GM21423 (cell line): ENCODE measurements around the gene KLF15.

ENCODE experiments used
- ATAC-seq: cut with Tn5 transposase; IDR thresholded peaks from one replicate; pipeline ENCODE4 v1.9.1; 2021; ENCODE audit warnings: mild to moderate bottlenecking, moderate library complexity; ENCODE audit not compliant: unreplicated experiment

Gene KLF15

GRCh38 chr3:126326629-126327028 lies 30.6 kb downstream of the KLF15 start:
- no peak for ATAC-seq

- no peak for ATAC-seq
These were observed 34.8 kb downstream of the KLF15 start for GRCh38 chr3:126322181-126322967.

DNA sequence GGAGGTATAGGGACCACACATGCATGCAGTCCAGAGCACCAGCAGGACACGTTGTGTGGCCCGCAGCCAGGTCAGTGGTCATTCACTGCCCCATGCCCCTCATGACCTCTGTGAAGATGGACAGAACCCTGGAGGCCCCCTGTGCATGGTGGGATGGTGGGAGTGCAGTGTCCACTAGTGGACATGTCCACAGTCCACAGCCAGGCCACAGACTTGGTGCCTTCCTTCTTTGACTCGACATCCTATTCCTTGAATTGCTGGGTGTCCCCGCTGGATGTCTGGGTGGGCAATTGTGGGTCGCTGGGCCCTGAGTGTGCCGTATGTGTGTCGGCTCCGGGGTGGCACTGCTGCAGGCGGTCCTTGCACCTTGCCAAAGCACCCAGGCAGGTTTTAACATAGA lies 35.7 kb downstream of the KLF15 start:
- no peak for ATAC-seq

GRCh38 chr3:126320517-126321293 lies 36.5 kb downstream of the KLF15 start:
- ATAC-seq = no peak

GRCh38 chr3:126319701-126320295 lies 37.4 kb downstream of the KLF15 start:
- no peak for ATAC-seq

DNA sequence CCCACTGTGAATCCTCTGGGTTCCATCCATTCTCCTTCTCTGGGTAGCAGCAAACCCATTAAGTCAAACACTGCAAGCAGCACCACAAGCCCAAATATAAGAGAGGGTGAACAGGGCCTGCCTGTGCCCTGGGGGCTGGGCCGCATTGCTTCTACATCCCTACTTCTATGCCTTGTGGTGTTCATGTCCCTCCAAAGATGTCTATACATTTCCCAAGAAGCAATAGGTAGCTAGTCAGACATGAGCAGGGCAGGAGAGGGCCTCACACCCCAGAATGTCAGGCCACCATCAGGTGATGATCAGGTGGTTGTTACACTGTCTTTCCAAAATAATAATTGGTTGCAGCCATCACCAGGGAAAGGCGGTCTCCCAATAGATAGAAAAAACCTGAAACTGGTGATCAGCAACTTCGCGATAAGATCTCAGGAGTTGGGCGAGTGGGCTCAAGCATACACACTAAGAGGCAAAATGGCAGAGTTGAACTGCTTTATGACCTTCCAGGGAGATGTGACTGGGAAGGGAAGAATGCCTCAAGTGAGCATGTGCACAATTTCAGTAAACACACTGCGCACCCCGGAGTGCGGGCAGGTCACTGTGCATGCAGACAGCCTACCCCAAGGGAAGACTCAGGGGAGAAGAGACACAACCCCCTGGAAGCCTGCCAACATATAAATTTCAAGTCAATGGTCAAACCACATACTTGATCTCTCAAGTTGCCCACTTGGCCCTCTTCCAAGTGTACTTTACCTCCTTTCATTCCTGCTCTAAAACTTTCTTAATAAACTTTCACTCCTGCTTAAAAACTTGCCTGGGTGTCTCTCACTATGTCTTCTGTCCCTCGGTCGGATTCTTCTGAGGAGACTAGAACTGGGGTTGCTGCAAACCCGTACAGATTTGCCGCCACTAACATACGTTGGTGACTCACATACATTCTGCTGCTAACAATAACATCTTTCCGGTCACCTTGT lies 39.9 kb downstream of the KLF15 start:
- ATAC-seq = no peak

DNA sequence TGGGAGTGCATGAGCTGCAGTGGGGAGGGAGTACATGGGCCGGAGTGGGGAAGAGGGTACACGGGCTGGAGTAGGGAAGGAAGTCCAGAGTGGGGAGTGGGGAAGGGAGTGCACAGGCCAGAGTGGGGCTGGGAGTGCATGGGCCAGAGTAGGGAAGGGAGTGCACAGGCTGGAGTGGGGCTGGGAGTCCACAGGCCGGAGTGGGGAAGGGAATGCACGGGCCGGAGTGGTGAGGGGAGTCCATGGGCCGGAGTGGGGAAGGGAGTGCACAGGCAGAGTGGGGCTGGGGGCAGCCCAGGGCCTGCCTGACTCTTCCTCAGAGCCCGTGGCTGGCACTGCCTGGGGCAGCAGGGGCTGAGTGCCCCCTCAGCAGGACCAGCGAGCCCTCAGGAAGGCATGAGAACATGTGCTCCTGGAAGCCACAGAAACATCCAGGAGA lies 40.7 kb downstream of the KLF15 start:
- no peak for ATAC-seq

DNA sequence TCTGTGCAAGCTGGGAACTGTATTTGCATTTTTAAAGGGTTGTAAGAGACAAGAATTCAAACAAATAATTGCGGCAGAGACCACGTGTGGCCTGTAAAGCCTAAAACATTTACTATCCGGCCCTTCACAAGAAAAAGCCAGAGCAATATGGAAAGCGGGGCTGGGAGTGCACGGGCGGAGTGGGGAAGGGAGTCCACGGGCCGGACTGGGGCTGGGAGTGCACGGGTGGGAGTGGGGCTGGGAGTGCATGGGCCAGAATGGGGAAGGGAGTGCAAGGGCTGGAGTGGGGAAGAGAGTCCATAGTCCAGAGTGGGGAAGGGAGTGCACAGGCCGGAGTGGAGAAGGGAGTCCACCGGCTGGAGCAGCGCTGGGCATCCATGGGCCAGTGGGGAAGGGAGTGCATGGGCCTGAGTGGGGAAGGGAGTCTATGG lies 41.2 kb downstream of the KLF15 start:
- ATAC-seq = no peak

GRCh38 chr3:126314790-126315658 lies 42.2 kb downstream of the KLF15 start:
- no peak for ATAC-seq

GRCh38 chr3:126314305-126314789 lies 42.9 kb downstream of the KLF15 start:
- no peak for ATAC-seq

DNA sequence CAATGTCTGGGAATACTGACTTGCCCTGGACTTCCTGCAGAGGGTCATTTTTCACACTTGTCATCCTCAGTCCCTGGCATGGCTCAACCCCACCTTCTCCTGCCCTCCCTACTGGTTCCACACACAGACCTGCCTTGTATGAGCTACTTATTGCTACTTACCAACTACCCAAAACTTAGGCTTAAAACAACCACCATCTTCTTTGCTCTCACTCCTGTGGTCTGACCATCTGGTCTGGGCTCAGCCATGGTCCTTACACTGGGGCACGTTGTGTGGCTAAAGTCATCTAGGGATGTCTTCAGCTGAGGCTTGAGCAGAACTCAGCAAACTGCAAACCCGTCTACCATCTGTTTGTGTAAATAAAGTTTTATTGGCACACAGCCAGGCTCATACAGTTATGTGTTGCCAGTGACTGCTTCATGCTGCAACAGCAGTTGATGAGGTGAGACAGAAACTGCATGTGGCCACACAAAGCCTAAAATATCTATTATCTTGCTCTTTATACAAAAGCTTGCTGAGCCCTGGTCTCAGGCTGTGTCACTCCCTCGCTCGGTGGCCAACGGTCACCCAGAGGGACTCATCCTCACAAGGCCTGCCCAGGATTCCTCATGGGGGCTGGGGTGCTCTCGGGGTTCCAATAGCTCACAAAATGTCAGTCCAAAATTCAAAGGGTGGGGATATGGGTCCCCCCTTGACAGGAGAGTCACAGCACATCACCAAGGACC lies 43.5 kb downstream of the KLF15 start:
- no peak for ATAC-seq

DNA sequence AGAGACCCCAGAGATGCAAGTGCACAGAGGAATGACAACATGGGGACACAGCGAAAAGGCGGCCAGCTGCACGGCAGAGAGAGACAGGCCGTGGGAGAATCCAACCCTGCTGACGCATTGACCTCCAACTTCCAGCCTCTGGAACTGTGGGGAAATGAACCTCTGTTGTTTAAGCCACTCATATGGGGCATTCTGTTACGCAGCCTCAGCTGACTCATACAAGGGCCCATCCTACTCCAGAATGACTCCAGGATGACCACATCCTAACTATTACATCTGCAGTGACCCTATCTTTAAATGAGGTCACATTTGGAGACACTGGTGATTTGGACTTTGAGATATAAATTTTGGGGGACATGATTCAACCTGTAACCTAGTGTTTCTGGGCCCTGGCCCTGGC lies 44.0 kb downstream of the KLF15 start:
- ATAC-seq = no peak

DNA sequence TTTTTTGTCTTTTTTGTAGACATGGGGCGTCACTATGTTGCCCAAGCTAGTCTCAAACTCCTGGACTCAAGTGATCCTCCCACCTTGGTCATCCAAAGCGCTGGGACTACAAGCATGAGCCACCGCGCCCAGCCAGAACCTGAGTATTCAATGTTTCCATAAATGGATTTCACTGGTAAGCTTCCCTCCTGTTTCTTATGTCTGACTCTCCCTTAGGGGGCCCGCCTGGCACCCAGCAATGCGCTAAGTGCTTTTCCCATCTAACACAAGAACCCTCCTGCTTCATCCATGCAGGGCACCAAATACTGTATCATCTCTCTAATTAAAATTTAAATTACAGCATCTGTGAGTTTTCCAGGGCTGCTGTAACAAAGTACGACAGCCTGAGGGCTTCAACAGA lies 44.9 kb downstream of the KLF15 start:
- ATAC-seq = no peak

DNA sequence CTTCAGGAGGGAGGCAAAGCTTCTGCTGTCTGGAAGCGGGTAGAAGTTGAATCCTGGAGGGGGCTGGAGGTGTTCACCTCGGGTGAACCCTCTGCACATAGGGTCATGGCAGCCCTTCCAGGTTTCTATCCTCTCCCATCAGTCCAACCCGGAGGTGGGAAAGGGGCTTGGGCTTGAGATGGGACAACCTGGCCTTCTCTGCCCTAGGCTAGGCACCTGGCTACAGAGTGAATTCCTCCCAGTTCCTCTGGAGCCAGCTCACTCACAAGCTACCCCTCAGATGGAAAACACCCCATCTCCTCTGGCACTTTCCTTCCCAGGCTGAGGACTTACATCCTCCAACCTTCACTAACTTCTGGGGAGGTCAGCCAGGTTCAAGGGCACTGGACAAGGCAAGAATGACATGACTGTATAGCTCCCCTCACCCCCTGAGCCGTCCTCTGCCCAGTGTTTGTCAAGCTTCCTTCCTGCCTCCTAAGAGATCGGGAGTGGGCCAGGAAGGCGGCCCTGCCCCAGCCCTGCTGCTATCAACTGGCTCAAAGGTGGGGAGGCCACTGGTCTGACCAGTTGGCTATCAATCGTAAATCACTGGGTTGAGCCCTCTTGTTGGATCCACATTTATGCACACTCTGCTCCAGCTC lies 45.8 kb downstream of the KLF15 start:
- no peak for ATAC-seq

DNA sequence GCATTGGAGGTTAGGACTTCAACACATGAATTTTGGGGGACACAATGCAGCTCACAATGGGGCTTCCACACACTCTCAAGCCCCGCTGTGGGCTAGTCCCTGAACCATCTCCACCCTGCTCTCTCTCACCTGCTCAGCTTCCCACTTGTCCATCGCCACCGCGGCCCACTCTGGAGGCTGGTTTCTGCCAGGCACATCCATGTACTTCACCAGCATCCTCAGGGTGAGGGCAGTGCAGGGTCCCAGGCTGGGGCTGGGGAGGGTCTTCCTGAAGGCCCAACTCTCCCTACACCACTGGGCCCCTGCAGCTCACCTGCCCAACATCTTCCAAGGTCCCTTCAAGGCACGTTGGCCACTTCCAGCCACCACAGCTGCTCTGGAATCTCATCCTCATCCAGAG lies 46.4 kb downstream of the KLF15 start:
- no peak for ATAC-seq

DNA sequence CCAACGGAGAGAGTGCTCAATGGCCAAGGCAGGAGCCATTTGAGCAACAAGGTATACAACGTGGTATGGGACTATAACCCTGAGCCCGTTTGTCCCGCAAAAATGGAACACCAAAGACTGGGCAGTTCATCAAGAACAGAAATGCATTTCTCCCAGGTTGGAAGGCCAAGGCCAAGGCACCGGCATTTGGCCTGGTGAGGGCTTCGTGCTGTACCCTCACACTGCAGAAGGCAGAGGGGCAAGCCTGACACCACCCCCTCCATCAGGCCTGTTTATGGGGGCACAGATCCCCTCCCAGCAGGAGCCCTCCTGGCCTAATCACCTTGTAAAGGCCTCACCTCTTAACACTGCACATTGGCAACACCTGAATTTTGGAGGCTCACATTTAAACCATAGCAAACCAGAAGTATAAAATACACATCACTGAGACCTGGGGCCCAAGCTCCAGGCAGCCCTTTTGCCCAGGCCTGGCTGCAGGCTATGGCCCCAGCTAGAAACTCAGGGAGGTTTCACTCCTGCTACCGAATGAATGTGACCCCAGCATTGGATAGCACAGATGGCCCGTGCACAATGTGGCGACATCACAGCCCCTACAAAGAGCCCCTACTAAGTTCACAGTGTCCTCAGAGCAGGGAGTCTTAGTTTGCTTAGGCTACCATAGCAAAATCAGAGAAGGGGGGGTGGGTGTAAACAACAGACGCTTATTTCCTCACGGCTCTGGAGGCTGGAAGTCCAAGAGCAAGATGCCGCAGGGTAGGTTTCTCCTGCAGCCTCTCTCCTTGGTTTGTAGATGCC lies 47.1 kb downstream of the KLF15 start:
- ATAC-seq = no peak

GRCh38 chr3:126309165-126309564 lies 48.0 kb downstream of the KLF15 start:
- no peak for ATAC-seq
